NCI-H1105 (cell line): ENCODE data around the gene CSTPP1.

ENCODE experiments used
- DNase-seq: peaks from one replicate; lab custom pipeline; 2025; lab: John Stamatoyannopoulos, UW

The CSTPP1 gene

DNA sequence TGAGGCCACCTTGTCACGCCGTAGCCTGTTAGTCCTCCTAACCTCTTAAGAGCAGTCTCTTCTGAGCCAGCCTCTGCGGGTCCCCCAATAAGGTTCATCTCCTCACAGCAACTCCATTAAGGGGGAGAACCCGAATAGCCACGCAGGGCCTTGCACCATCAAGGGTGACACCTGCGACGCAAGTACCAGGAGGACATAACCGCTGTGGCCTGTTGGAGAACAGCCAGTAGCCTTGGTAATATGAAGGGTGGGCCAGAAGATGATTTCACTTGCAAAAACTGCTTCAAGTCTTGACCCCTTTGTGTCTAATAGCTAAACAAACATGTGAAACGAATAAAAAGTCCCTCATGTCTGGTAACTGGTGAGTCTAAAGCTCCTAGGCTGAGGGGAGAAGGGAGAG, 225.3 kb downstream of the CSTPP1 start:
- DNase-seq: no peak

DNA sequence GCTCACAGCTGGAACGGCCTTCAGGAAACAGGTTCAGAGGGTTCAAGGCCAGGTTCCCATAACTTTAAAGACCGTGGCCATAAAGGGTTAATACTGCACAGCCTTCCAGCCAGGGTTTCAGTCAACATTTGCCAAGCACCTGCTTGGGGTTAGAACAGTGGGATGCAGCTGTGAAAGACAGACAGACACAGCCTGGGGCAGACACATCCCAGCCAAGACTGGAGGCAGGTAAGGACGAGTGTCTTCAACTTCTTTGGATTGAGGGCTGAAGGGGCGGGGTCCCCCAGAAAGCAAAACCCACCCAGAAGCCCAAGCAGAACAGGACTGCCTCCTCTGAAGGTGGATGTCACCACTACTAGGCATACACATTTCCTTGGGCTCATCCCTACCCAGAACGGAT, 225.9 kb downstream of the CSTPP1 start:
- DNase-seq: no peak

DNA sequence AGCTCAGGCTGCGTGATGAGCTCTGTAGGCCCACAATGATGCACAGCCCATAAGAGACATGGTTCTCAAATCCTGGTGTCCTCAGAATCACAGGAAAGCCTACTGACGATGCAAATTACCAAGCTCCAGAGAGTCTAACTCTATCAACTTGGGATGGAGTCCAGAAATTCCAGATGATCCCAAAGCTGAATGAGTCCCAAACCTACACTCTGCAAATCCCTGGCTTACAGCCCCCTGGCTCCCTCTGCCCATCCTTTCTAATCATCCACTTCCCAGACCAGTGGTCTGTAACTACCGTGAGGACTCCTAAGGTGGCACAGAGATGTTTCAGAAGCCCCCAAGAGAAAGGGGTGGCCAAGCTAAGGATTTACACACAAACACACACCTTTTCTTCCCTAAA, 226.6 kb downstream of the CSTPP1 start:
- DNase-seq: no peak

DNA sequence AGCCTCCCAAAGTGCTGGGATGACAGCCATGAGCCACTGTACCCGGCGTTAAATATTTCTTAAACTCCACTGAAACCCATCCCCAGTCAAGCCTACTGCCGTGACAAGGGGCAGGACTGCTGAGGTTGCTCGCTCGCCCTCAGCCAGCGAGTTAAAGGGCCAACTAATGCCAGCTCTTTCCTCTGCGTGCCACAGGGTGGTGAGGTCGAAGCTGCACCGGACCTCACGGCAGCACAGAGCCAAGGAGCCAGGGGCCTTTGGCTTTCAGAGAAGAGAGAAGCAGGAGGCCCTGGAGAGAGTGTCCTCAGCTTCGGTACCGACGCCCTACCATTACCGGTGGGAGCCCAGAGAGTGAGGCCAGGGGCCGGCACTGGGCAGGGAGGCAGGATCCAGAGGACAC, 227.3 kb downstream of the CSTPP1 start:
- DNase-seq: no peak

DNA sequence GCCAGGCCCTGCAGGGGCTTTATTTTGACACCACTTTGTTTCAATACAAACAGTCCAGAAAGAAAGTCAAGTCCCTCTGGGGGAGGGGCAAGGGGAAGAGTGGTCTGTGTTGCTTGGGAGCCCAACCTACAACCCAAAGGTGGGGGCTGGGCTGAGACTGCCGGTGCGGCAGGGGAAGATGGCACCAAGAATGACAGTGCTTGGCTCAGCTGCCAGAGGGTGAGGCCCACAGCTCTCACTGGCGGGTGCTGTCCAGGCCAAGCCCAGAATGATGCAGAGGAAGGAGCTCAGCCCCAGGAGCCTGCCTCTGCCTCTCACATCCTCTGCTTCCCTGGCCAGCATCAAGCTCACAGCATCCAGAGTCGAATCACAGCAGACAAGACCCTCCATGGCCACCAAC, 227.8 kb downstream of the CSTPP1 start:
- no peak for DNase-seq

DNA sequence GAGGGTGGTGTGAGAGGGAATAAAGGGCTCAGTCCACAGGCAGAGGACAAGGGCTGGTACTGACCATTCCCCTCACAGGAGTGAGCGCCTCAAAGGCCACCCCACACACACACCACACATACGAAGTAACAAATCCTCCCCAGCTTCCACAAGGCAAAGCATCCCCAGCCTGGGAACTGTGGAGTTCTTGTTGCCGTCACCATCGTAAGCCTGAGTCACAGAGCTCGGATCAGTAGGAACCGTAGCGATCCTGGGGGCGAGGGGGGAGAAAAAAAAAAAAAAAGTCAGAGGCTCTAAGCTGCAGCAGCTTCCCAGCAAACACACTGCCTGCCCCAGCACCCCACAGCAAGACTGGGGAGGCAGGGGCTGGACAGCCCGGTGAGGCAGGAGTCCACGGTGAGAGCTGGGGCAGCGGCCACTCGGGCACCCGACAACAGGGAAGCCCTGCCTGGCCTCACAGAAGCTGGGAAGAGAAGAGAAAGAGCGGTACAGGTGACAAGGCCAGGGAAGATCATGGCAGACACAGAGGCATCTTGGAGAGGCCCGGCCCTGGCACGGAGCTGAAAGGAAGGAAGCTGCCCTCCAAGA, 228.8 kb downstream of the CSTPP1 start:
- DNase-seq: no peak

DNA sequence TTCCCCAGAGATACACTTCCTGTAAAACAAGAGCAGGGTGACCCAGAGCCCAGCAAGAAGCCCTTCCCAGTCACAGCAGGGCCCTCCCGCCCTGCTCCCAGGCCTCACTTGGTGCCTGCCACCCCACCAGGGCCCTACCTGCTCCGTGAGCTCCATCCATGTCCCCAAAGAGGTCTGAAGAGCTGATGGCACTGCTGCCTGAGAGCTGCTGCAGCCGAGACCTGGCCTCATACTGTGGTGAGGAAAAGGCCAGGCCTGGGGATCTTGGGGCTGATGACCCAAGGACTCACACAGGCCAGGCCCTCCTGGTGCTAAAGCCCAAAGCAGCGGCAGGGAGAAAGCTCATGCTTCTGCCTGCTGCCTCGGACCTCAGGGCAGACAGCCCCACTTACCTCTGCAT, 229.8 kb downstream of the CSTPP1 start:
- DNase-seq: no peak

DNA sequence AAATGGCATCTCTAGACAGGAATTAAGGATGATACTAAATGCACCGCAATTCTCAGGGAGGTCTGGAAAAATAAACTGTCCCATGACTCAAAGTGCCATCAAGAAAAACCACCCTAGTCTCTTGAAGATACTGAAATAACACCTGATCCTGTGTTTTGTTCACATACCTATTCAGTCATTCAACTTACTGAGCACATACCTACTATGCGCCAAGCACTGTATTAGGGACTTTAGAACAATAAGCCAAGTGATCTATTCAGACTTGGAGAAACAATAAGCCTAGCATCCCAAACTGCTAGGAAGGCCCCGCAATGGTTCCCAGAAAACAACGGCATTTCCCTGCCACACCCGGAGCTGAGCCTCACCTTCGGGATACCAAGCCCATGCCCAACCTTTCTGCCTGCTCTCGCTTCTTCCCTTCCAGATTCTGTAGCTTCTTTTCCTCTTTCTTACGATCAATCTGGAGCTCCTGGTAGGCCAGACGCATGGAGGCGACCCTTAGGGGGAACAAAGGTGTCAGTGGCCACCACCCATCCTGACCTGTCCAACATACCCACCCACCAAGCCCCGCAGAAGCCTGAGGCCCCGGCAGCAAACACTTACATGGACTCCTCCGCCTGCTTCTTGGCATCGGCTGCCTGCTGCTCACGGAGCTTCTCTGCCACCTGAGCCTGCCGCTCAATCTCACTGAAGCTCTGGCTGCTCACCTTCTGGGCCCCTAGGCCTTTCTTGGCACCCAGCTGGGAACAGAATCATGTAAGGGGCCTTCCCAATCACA, 234.7 kb downstream of the CSTPP1 start:
- DNase-seq: no peak

DNA sequence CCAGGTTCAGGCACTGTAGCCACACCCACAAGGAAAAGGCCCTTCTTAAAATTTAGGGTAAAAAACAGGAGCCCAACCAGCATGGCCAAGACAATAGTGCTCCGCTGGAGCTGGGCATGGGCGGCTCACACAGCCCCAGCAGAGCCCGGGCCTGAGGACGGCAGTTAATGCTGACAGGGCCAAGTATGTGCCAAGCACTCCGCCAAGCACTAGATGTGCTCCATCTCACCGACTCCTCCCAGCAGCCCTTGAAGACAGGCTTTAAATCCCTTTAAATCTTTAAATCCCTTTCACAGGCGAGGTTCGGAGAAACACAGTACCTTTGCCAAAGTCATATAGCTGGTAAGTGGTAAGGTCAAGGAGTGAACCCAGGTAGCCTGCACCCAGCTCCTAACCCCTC, 235.3 kb downstream of the CSTPP1 start:
- no peak for DNase-seq

DNA sequence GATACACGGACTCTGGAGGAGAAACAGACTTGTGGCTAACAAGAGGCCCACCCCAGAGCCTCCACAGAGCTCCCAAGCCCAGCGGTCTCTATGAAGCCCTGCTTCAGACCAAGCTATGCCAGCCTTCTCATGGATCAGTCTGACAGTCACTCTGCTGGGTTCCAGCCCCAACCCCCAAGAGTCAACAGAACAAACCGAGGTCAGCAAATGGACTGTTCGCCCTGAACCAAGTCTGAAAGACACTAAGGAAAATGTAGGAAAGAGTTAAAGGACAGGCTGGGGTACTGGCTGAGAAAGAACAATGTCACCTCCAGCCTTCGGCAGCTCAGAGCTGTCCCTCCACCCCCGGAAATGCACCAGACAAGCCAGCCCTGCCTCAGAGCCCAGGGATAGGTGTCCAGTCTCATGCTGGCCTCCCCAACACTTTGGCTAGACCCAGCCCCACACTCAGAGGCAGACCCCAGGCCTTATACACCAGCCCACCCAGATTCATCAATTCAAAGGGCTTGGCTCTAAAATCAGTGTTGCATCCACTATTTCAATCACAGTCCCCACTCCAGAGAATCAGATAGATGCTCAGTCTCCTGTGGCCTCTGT, 236.3 kb downstream of the CSTPP1 start:
- DNase-seq: no peak

DNA sequence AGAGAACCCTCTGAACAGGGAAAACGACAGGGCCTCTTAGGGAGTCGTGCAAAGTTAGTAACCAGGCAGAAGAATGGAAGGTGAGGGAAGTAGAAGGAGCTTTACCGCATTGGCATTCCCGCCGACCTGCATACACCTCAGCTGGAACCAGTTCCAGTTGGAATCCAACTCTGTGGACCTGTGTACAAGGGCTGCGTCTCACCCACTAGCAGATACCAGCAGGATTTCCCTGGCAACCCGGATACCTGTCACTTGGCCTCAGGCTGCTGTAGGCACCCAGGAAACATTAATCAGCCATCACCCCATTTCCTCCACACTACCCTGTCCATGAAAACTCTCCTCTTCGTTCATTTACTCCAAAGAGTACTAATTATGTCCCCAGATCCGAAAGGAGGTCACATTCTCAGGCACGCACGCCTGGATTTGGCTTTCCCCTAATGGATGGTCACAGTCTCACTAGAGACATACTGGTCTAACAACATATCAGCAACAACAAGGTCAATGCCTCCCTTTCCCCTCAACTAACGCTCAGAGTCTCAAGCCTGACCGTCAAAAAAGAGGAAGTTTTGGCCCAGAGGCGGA, 239.3 kb downstream of the CSTPP1 start:
- no peak for DNase-seq

DNA sequence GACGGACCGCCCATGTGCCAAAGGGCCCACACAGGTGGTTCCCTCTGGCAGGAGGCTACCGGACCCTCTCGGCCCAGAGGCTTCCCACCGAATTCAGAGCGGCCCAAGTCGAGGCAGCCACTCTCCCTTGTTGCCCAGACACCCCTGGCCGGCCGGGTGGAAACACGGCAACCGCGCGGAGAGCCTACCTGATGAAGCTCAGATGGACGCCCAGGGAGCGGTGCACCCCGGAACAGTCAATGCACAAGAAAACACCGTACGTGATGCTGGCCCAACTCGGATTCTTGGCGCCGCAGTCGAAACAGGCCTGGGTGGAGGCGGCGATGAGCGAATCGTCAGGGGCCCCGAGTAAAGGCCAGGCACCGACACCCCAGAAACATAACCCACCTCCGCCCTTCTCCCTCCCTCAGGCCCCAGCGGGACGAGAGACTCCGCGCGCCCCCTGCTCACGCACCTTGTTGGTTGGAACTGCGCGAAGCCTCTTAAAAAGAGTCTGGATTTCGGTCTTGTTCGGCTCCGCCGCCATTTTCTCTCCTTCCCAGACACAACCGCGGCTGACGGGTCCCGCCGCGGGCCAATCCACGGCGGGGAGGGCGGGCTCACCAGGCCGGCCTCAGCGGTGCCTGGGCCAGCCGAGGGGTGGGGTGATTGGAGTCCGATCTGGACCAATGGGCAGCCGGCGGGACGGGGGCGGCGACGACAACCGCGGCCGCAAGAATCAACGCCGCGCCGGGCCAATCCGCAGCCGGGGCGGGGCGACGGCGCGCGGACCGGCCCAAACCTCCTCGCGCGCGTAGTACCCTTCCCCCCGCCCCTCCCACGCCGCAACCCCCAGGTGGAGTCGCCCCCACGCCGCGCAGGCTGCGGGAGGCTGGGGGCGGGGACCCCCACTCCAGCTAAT, 240.0 kb downstream of the CSTPP1 start, which contains the start of gene ARFGAP2:
ARFGAP2 (minus strand) TSS at position 552 of the 901 bp plus-strand sequence; CDS start at position 526, 26 bp downstream.
- peak; percentile 95 for DNase-seq

DNA sequence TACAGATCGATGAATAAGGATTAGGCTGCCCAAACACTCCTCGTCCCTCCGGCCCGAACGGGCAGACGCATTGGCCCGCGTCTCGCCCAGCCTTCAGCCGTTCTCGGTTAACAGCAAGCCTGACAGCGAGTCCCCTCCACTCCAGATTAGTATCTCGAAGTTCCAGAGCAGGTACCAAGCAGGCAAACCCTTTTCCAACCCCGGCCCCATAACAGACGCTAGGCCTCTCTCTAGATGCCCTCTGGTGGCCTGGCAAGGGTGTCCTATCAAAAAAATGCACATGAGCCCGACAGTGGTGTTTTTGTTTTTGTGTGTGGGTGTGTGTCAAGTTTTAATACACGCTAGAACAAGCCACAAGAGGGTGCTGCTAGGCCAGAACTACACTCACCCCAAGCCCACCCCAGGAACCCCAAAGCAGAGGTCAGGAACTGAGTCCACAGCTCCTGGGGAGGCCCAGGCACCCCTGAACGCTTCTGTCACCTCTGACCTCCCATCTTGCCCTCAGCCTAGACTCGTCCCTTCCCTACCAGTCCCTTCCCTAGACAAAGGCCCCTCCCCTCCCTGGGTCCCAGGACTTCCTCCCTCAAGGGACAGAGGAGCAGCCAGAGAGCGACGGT, 240.8 kb downstream of the CSTPP1 start:
- peak; percentile 60 for DNase-seq

DNA sequence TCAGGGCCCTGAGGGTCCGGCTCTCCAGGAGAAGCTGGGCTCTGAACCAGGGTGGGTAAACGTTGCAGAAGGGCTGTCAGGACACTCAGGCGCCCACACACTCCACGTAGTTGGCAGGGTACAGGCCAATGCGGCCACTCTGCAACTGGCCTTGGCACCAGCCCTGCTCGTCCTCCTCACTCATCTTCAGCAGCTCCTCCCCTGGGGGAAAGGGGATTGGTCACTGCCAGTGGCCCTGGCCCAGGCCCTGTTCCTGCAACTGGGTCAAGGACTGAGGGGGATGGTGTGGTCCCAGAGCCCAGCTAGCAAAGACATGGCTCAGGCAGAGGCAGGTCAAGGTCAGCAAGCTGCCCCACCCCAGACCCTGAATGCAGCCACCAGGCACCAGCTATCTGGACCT, 241.3 kb downstream of the CSTPP1 start:
- DNase-seq: no peak

DNA sequence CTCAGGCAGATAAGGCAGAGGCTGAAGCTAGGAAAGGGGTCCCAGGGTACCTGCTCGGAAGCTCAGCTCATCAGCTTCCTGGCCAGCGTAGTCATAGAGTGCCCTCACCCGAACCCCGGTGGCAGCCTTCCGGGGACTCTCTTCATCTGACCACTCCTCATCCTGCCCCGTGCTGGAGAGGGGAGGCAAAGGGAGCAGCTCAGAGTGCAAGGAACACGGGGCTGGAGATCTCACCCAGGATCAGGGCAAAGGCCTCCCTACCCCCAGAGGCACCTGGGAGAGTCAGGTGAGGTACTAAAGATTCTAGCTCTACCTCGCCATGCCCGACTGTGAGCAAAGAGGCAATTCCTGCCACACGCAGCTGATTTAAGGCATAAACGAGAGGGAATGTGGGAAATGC, 241.8 kb downstream of the CSTPP1 start:
- DNase-seq: no peak

DNA sequence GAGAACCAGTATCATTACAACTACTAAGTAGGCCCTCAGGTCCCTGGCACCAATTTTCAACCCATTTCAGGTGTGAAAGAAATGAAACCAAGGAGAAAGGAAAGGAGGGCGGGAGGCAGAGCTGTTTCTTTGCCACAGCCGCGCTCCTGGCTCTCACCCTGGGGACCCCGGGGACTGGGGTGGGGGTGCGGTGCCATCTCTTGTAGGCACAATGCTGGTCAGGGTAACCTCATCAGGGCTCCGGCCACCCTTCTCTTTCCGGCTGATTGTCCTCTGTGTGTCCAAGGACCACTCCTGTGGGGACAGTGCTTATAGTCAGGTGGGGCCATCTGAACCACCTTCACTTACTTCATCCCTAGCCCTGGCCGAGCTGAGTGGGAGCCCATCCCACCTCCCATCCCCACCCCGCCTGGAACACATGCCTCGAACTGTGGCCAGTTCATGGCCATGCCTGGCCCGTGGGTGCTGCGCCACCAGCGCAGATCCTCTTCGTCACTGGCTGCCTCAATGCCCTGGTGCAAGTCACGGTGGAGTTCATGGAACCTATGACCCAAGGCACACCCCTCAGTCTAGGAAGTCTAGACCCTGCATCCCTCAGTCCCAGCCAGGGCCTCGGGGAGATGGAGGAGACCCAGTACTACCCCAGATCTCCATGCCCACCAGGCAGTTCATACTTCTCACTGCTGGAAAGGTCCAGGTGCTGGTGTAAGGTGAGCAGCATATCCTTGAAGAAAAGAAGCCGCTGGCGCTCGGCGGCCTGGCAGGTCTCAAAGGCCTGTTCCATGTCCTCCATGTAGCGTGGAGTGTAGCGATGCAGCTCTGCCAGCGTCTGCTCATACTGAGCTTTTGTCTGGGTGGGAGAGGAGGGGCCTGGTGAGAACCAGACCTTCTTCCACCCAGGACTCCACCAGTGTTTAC, 242.4 kb downstream of the CSTPP1 start:
- DNase-seq: no peak

DNA sequence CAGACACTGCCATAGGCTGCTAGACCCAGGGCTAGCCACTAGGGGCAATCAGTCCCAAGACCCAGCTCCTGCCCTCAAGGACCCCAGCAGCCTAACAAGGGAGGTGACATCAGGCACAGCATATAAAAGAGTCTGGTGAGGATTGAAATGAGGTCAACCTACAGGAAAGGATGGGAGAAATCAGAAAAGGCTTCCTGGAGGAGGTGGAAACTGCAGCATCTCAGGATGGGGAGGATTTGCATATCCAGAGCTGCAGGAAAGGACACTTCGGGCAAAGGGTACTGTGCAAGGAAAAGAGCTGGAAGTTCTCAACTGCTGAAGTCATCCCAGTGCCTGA, 243.1 kb downstream of the CSTPP1 start:
- DNase-seq: no peak

DNA sequence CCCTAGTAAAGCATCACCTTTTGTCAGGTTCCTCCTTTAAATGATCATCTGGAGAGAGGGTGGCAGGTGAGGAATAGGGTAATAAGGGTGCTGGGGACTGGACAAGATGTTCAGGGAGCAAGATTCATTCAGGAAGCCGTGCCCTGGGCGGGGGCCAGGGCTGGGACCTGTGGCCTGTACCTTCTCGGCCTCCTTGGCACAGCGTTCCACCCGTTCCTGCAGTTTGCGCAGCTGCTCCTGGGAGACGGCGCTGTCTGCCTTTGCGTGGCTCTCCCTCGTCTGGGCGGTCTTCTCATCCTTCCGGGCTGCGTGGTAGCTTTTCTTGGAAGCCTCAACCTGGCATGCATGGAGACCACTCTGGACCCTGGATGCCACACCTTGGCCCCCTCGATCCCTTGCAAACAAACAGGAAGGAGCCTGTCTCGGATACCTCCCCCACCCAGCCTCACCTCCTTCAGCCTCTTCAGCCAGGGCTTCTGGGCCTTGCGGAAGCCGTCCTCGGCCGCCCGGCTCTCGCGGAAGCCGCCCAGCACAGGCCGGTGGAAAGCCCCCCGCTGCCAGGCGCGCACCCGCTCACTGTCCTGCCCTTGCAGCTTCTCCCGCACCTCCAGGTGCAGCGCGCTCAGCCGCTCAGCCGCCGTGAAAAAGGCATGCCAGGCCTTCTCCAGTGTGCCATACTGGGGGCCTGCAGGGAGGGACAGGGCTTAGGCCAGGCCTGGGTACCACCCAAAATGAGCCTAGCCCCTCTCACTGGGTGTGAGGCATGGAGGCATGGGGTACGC, 243.6 kb downstream of the CSTPP1 start:
- no peak for DNase-seq

DNA sequence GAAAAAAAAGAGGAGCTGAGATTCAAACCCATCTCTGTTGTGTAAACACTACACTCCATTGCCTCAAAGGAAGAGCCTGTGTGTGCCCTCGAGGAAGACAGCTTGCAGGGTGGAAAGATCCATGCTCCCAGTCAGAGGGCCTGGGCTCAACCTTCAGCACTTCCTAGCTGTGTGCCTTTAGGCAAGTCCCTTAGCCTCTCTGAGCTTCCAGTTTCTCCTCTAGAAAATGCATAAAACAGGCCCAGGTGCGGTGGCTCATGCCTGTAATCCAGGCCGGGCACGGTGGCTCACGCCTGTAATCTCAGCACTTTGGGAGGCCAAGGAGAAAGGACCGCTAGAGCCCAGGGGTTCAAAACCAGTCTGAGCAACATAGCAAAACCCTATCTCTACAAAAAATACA, 244.7 kb downstream of the CSTPP1 start:
- DNase-seq: no peak

DNA sequence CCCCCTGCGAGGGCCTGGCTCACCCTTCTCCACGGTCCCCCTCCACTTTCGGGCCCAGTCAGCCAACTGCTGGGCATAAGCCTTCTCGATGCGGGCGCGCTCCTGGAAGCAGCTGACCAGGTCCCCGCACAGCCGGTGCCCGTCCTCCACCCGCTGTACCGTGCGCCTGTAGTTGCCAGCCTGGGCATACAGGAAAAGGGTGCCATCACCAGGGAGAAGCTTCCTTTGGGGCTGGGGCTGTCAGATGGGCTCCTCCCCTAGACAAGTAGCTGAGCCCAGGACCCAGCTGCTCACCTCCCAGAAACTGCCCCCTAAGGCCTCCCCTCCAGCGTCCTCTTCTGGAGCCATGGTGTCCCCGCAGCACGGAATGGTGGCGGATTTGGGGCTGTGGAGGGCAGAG, 245.8 kb downstream of the CSTPP1 start:
- no peak for DNase-seq
